Astrocyte of the spinal cord (primary cell): ENCODE data around the gene ADCY9.

Experiments used
- DNase-seq: peaks from one replicate; pipeline ENCODE4 v3.0.0; 2011; ENCODE audit warnings: low read depth, low spot score
- H3K4me3 ChIP-seq: 2 replicates; pipeline ENCODE4 v1.5.1; 2011; ENCODE audit warnings: low read depth, mild to moderate bottlenecking, low read length, moderate library complexity
- CTCF ChIP-seq: IDR thresholded peaks from 2 replicates; pipeline ENCODE4 v1.5.1; 2012; ENCODE audit warnings: low read depth, mild to moderate bottlenecking, low read length, inconsistent platforms
- in situ Hi-C: cut with HindIII; loops from 2 replicates; pipeline ENCODE4 v1.10.0; 2017; ENCODE audit warnings: low sequenced_read_pairs

The ADCY9 gene

GRCh38 chr16:4089251-4089810 lies 26.9 kb downstream of the ADCY9 start:
- no peak for TF ChIP-seq CTCF
- in situ Hi-C loops, result no loop called here
- DNase-seq, result no peak
- H3K4me3 ChIP-seq, result no peak overlapping the region

- in situ Hi-C loops, result no loop called here
- no peak overlapping the region for H3K4me3 ChIP-seq
- DNase-seq, result no peak
- TF ChIP-seq CTCF, result no peak
Observed at GRCh38 chr16:4087990-4088577, 28.2 kb downstream of the ADCY9 start.

GRCh38 chr16:4087099-4087885 lies 28.9 kb downstream of the ADCY9 start:
- DNase-seq, result no peak
- in situ Hi-C loops, result no loop called here
- TF ChIP-seq CTCF, result no peak
- no peak overlapping the region for H3K4me3 ChIP-seq

- H3K4me3 ChIP-seq, result no peak overlapping the region
- in situ Hi-C loops, result no loop called here
Observed at GRCh38 chr16:4086153-4086552, 30.1 kb downstream of the ADCY9 start.

GRCh38 chr16:4085405-4085970 lies 30.8 kb downstream of the ADCY9 start:
- no peak overlapping the region for H3K4me3 ChIP-seq
- no peak for TF ChIP-seq CTCF
- in situ Hi-C loops, result no loop called here
- no peak for DNase-seq

More at GRCh38 chr16:4086153-4086552, 30.1 kb downstream of the ADCY9 start:
- TF ChIP-seq CTCF, result no peak
- DNase-seq, result no peak

- H3K4me3 ChIP-seq, result no peak overlapping the region
- in situ Hi-C loops, result no loop called here
- TF ChIP-seq CTCF, result no peak
- DNase-seq, result no peak
Observed at GRCh38 chr16:4083347-4083870, 32.8 kb downstream of the ADCY9 start.
